Endodermal cell (in vitro differentiated cells): ENCODE data around the gene RPIA. TPM values are rescaled to one million over a fixed set of nuclear protein-coding genes. Genes with fewer than 3 reads are reported as not detected.

ENCODE experiments used
- DNase-seq: peaks from one replicate; pipeline ENCODE4 v3.0.0-alpha.2; 2017
- H3K27ac ChIP-seq: 2 replicates; pipeline ENCODE4 v1.5.1; 2013; ENCODE audit warnings: mild to moderate bottlenecking, low read depth, low read length, moderate library complexity
- H3K27me3 ChIP-seq: 2 replicates; pipeline ENCODE4 v1.6.1; 2013; ENCODE audit warnings: mild to moderate bottlenecking, low read length, moderate library complexity; ENCODE audit not compliant: insufficient read depth, control insufficient read depth, poor library complexity, severe bottlenecking
- H3K36me3 ChIP-seq: 2 replicates; pipeline ENCODE4 v1.7.0; 2013; ENCODE audit warnings: mild to moderate bottlenecking, low read length, moderate library complexity; ENCODE audit not compliant: control insufficient read depth, insufficient read depth
- H3K4me1 ChIP-seq: one replicate; pipeline ENCODE4 v1.7.0; 2013; ENCODE audit warnings: low read length; ENCODE audit not compliant: control insufficient read depth, insufficient read depth
- H3K4me3 ChIP-seq: 2 replicates; pipeline ENCODE4 v1.5.1; 2013; ENCODE audit warnings: mild to moderate bottlenecking, low read length, moderate library complexity
- H3K9ac ChIP-seq: 2 replicates; pipeline ENCODE4 v1.6.1; 2013; ENCODE audit warnings: mild to moderate bottlenecking, low read length, moderate library complexity; ENCODE audit not compliant: poor library complexity, severe bottlenecking; ENCODE audit errors: extremely low read depth
- H3K9me3 ChIP-seq: 2 replicates; pipeline ENCODE4 v1.6.1; 2013; ENCODE audit warnings: mild to moderate bottlenecking, low read length, moderate library complexity; ENCODE audit not compliant: control insufficient read depth
- H3K27ac Mint-ChIP-seq: 2 replicates; pipeline ENCODE4 v1.8.0; 2020; ENCODE audit warnings: mixed read lengths
- H3K27me3 Mint-ChIP-seq: 2 replicates; pipeline ENCODE4 v1.8.0; 2021; ENCODE audit warnings: mild to moderate bottlenecking, mixed read lengths; ENCODE audit not compliant: insufficient read depth
- H3K36me3 Mint-ChIP-seq: 2 replicates; pipeline ENCODE4 v1.8.0; 2020; ENCODE audit warnings: low read depth, mixed read lengths
- H3K4me1 Mint-ChIP-seq: 2 replicates; pipeline ENCODE4 v1.8.0; 2020; ENCODE audit warnings: mixed read lengths
- H3K4me3 Mint-ChIP-seq: 2 replicates; pipeline ENCODE4 v1.8.0; 2020; ENCODE audit warnings: mild to moderate bottlenecking, moderate library complexity, mixed read lengths
- H3K9me3 Mint-ChIP-seq: 2 replicates; pipeline ENCODE4 v1.8.0; 2020; ENCODE audit warnings: mild to moderate bottlenecking, mixed read lengths
- CTCF ChIP-seq: fragments of 200-600 bp; sonication (generic); conservative IDR thresholded peaks from 2 replicates; pipeline ENCODE4 v1.5.0; 2021; ENCODE audit warnings: antibody characterized with exemption, mild to moderate bottlenecking
- WGBS, 2 experiments: methylation state at CpG; one replicate each; pipeline versions ENCODE4 v1.1.5 to v1.1.7; 2013; ENCODE audit warnings: missing lambda C conversion rate in 2 of 2, mixed read lengths in 1 of 2; ENCODE audit not compliant: insufficient coverage in 1 of 2, insufficient read length in 1 of 2; 5-methylcytosine and 5-hydroxymethylcytosine counted together
- total RNA-seq, 2 donors: library from RNA; stranded (reverse); fragmentation: NEBNext Ultra II Directional in 1 of 2; extraction: Animal tissue kit (Norgen Biotek cat#: 25700) in 1 of 2; gene quantifications; 2 replicates in 1 of 2; 3 replicates in 1 of 2; pipeline ENCODE4 v1.2.1, GENCODE V29; 2021

RPIA gene
- total RNA-seq, 2 donors from 2014 or later = 16.2 to 26.0 TPM

GRCh38 chr2:88707003-88707402 is 15.5 kb downstream of the RPIA start:
- DNase-seq = no peak
- Histone ChIP-seq H3K36me3 (peaks cover 38% of the 10 kb centered on the region), H3K9ac (no peak overlapping the region), H3K27me3 (no peaks in the 10 kb centered on the region), H3K9me3 (peaks cover 41% of the 10 kb centered on the region), H3K27ac (no peak overlapping the region), H3K4me1 (peaks cover 3% of the 10 kb centered on the region), H3K4me3 (no peak overlapping the region)
- no peak for TF ChIP-seq CTCF
- Mint-ChIP-seq H3K4me1 (peaks cover 10% of the 10 kb centered on the region), H3K4me3 (no peak overlapping the region), H3K9me3 (peaks cover 40% of the 10 kb centered on the region), H3K36me3 (peaks cover 44% of the 10 kb centered on the region), H3K27ac (no peak overlapping the region), H3K27me3 (no peaks in the 10 kb centered on the region)
- 90% methylated on average over 2 of the region's 2 CpGs; no CpG with 5 or more reads in 1 of the 2 experiments for WGBS, 2 experiments

- Mint-ChIP-seq H3K4me1 (peaks cover 10% of the 10 kb centered on the region), H3K9me3 (peaks cover 36% of the 10 kb centered on the region), H3K27ac (no peak overlapping the region), H3K27me3 (no peaks in the 10 kb centered on the region), H3K4me3 (no peak overlapping the region), H3K36me3 (peaks cover 39% of the 10 kb centered on the region)
- no peak overlapping the region for H3K9ac ChIP-seq
- no peaks in the 10 kb centered on the region for H3K27me3 ChIP-seq
- no peak for TF ChIP-seq CTCF
- DNase-seq = no peak
- peaks cover 26% of the 10 kb centered on the region for H3K36me3 ChIP-seq
- H3K27ac ChIP-seq = no peak overlapping the region
- no peak overlapping the region for H3K4me3 ChIP-seq
- WGBS, 2 experiments = 98 to 100% methylated on average over 3 to 4 of the region's 4 CpGs
- peaks cover 33% of the 10 kb centered on the region for H3K9me3 ChIP-seq
- peaks cover 3% of the 10 kb centered on the region for H3K4me1 ChIP-seq
Observed at GRCh38 chr2:88709181-88709631, 17.7 kb downstream of the RPIA start.

GRCh38 chr2:88711289-88711688 is 19.8 kb downstream of the RPIA start:
- Histone ChIP-seq H3K4me1 (peaks cover 3% of the 10 kb centered on the region), H3K9ac (no peak overlapping the region), H3K4me3 (no peak overlapping the region), H3K36me3 (peaks cover 21% of the 10 kb centered on the region), H3K9me3 (peaks cover 27% of the 10 kb centered on the region), H3K27ac (no peak overlapping the region), H3K27me3 (no peaks in the 10 kb centered on the region)
- no peak overlapping the region for H3K4me3 Mint-ChIP-seq
- H3K27me3 Mint-ChIP-seq = no peaks in the 10 kb centered on the region
- peaks cover 39% of the 10 kb centered on the region for H3K36me3 Mint-ChIP-seq
- H3K27ac Mint-ChIP-seq = no peak overlapping the region
- no peak for DNase-seq
- H3K4me1 Mint-ChIP-seq = peaks cover 29% of the 10 kb centered on the region
- peaks cover 35% of the 10 kb centered on the region for H3K9me3 Mint-ChIP-seq
- 86 to 93% methylated on average over 1 of the region's 1 CpG for WGBS, 2 experiments
- TF ChIP-seq CTCF = no peak
